Endothelial cell of umbilical vein (primary cell): Measurements from ENCODE around the gene BET1. TPM values are rescaled to one million over a fixed set of nuclear protein-coding genes. Genes with fewer than 3 reads are reported as not detected.

ENCODE experiments used
- BruUV-seq: library from RNA; stranded (reverse); fragments of 400-500 nt; replicated peaks from 2 replicates; lab custom pipeline; 2021; lab: Mats Ljungman, UMichigan
- CTCF ChIA-PET: fragments of 300-600, 350-600 bp; sonication (Branson Sonifier 250); formaldehyde crosslinking; loops from one replicate; lab custom pipeline; 2021; ENCODE audit warnings: antibody characterized with exemption, inconsistent platforms; lab: Charles Lee
- POLR2A ChIA-PET: fragments of 300-600, 350-600 bp; sonication (Branson Sonifier 250); formaldehyde crosslinking; loops from one replicate; lab custom pipeline; 2021; ENCODE audit warnings: antibody characterized with exemption, inconsistent platforms; lab: Charles Lee
- DNase-seq: peaks from one replicate; pipeline ENCODE4 v3.0.0-alpha.2; 2011; ENCODE audit warnings: low read depth, low spot score
- FAIRE-seq: peaks from 2 replicates; lab custom pipeline; 2011; peaks lifted over from hg19 to GRCh38; lab: Jason Lieb, UNC
- H2AFZ ChIP-seq: 2 replicates; pipeline ENCODE4 v1.6.0; 2012; ENCODE audit warnings: low read depth, low read length, control low read depth, inconsistent platforms
- H3K27ac ChIP-seq: 2 replicates; pipeline ENCODE4 v1.5.1; 2011; ENCODE audit warnings: low read depth, mild to moderate bottlenecking, control low read depth, low read length, moderate library complexity; ENCODE audit not compliant: insufficient read depth
- H3K27me3 ChIP-seq, 2 experiments: 2 replicates each; pipeline versions ENCODE4 v1.6.0 to v1.6.1; 2011; ENCODE audit warnings: low read length in 2 of 2, mixed read lengths in 1 of 2; ENCODE audit not compliant: control insufficient read depth in 2 of 2, insufficient read depth in 2 of 2
- H3K36me3 ChIP-seq, 2 experiments: 2 replicates in 1 of 2; 3 replicates in 1 of 2; pipeline ENCODE4 v1.5.1; 2011; ENCODE audit warnings: low read length in 2 of 2, mild to moderate bottlenecking in 1 of 2, moderate library complexity in 1 of 2; ENCODE audit not compliant: control insufficient read depth in 2 of 2, insufficient read depth in 2 of 2; ENCODE audit errors: extremely low read depth in 1 of 2
- H3K4me1 ChIP-seq: 3 replicates; pipeline ENCODE4 v1.5.1; 2011; ENCODE audit warnings: mild to moderate bottlenecking, low read length; ENCODE audit not compliant: control insufficient read depth, insufficient read depth; ENCODE audit errors: extremely low read depth
- H3K4me2 ChIP-seq: 2 replicates; pipeline ENCODE4 v1.6.1; 2011; ENCODE audit warnings: low read length, control low read depth, mixed read lengths; ENCODE audit not compliant: insufficient read depth
- H3K4me3 ChIP-seq, 3 experiments: fragments of 200-600 bp in 1 of 3; sonication (generic), shearing (Covaris generic) in 1 of 3; replicated peaks in 1 of 3; 2 replicates each; pipeline ENCODE4 v1.5.1; 2011 to 2016; ENCODE audit warnings: control low read depth in 3 of 3, low read length in 3 of 3, mild to moderate bottlenecking in 2 of 3, inconsistent platforms in 1 of 3, low read depth in 1 of 3, moderate library complexity in 1 of 3; ENCODE audit not compliant: insufficient read depth in 1 of 3
- H3K79me2 ChIP-seq: 2 replicates; pipeline ENCODE4 v1.6.0; 2012; ENCODE audit warnings: low read length, inconsistent platforms; ENCODE audit not compliant: control insufficient read depth, insufficient read depth
- H3K9ac ChIP-seq: replicated peaks from 2 replicates; pipeline ENCODE3; 2011; ENCODE audit warnings: low read length, control low read depth; ENCODE audit not compliant: insufficient read depth; ENCODE audit errors: extremely low read depth
- H3K9me1 ChIP-seq: replicated peaks from 3 replicates; pipeline ENCODE4 v1.6.0; 2011; ENCODE audit warnings: mild to moderate bottlenecking, low read length; ENCODE audit not compliant: control insufficient read depth, insufficient read depth; ENCODE audit errors: extremely low read depth
- H3K9me3 ChIP-seq: replicated peaks from 2 replicates; pipeline ENCODE4 v1.5.1; 2012; ENCODE audit warnings: low read length, inconsistent platforms; ENCODE audit not compliant: control insufficient read depth, insufficient read depth
- H4K20me1 ChIP-seq: replicated peaks from 2 replicates; pipeline ENCODE3; 2011; ENCODE audit warnings: mild to moderate bottlenecking, low read length; ENCODE audit not compliant: control insufficient read depth, insufficient read depth; ENCODE audit errors: extremely low read depth
- CTCF ChIP-seq, 2 donors: IDR thresholded peaks; 1 replicate in 1 of 2; 2 replicates in 1 of 2; pipeline ENCODE4 v1.5.1; 2011; ENCODE audit warnings: low read length in 2 of 2, mild to moderate bottlenecking in 2 of 2, moderate library complexity in 2 of 2, control low read depth in 1 of 2, inconsistent platforms in 1 of 2, low read depth in 1 of 2; ENCODE audit not compliant: insufficient read depth in 1 of 2; ENCODE audit errors: extremely low read depth in 1 of 2
- EZH2 ChIP-seq: IDR thresholded peaks from 2 replicates; pipeline ENCODE4 v1.6.1; 2012; ENCODE audit warnings: borderline replicate concordance, low read depth, mild to moderate bottlenecking, moderate library complexity, low read length, inconsistent platforms; ENCODE audit not compliant: severe bottlenecking
- FOS ChIP-seq: IDR thresholded peaks from 2 replicates; pipeline ENCODE4 v1.6.1; 2011; ENCODE audit warnings: mild to moderate bottlenecking, low read length, moderate library complexity, borderline replicate concordance; ENCODE audit not compliant: insufficient read depth
- GATA2 ChIP-seq: IDR thresholded peaks from 2 replicates; pipeline ENCODE4 v1.7.0; 2011; ENCODE audit warnings: low read depth, mild to moderate bottlenecking, moderate library complexity, mixed read lengths, low read length; ENCODE audit not compliant: insufficient read length, insufficient read depth
- JUN ChIP-seq: IDR thresholded peaks from 2 replicates; pipeline ENCODE4 v1.6.1; 2011; ENCODE audit warnings: borderline replicate concordance, low read depth; ENCODE audit not compliant: insufficient read length, insufficient read depth
- MAX ChIP-seq: IDR thresholded peaks from 2 replicates; pipeline ENCODE4 v1.6.1; 2011; ENCODE audit not compliant: insufficient read depth, insufficient read length
- MYC ChIP-seq: IDR thresholded peaks from one replicate; pipeline ENCODE4 v1.6.1; 2011; ENCODE audit warnings: mild to moderate bottlenecking, low read depth, low read length
- POLR2A ChIP-seq: IDR thresholded peaks from 2 replicates; pipeline ENCODE4 v1.6.1; 2012; ENCODE audit warnings: low read depth, mild to moderate bottlenecking, control low read depth, low read length
- POLR2AphosphoS5 ChIP-seq: IDR thresholded peaks from 2 replicates; pipeline ENCODE4 v1.6.1; 2012; ENCODE audit warnings: low read depth, mild to moderate bottlenecking, control low read depth, low read length, moderate library complexity; ENCODE audit not compliant: insufficient read depth
- dilution Hi-C: fragments of 300-500 bp; cut with MboI; formaldehyde crosslinking; loops from one replicate; pipeline ENCODE4 v1.15.0; 2019; ENCODE audit warnings: low sequenced_read_pairs; ENCODE audit not compliant: extremely low pct_ligation_motif_present
- intact Hi-C: fragments of 100-400 bp; cut with micrococcal nuclease; formaldehyde crosslinking; loops from one replicate; pipeline ENCODE4 v1.10.0; 2022
- polyA plus RNA-seq, 4 experiments: library from polyadenylated mRNA; depleted of rRNA in 3 of 4; stranded (reverse) in 3 of 4; unstranded in 1 of 4; fragments of >200 nt; gene quantifications; 2 replicates each; pipeline versions ENCODE4 v1.2.1 to v1.2.3, GENCODE V29; 2011 to 2012; ENCODE audit warnings: missing spikeins in 1 of 4
- total RNA-seq: library from RNA; stranded (reverse); gene quantifications from 2 replicates; pipeline ENCODE4 v1.2.3, GENCODE V29; 2021

Gene BET1
- total and polyA plus RNA-seq, 2 donors (not counting 3 experiments of a cell fraction or from before 2014, with no cell fraction given), result 21.9 to 28.4 TPM

GRCh38 chr7:93985101-93985500 lies 19.1 kb downstream of the BET1 start:
- no peak overlapping the region for H2AFZ ChIP-seq
- no peak for FAIRE-seq
- H3K9ac ChIP-seq, result no peak overlapping the region
- intact Hi-C loops, result no loop called here
- TF ChIP-seq FOS, result no peak
- TF ChIP-seq JUN, result no peak
- TF ChIP-seq POLR2AphosphoS5, result no peak
- TF ChIP-seq GATA2, result no peak
- no peak for TF ChIP-seq CTCF (IDR thresholded peaks at IDR 0.05; ENCODE audit: extremely low read depth in 1 of 2, insufficient read depth in 1 of 2, low read depth in 1 of 2, low read length in 2 of 2)
- H3K27ac ChIP-seq, result no peak overlapping the region
- no peaks in the 10 kb centered on the region for H3K9me3 ChIP-seq
- H3K9me1 ChIP-seq, result peaks cover 2% of the 10 kb centered on the region
- no TSS peak for BruUV-seq
- H3K4me2 ChIP-seq, result no peak overlapping the region
- H3K4me3 ChIP-seq, result no peak overlapping the region
- DNase-seq, result no peak
- no peaks in the 10 kb centered on the region for H4K20me1 ChIP-seq
- H3K79me2 ChIP-seq, result no peaks in the 10 kb centered on the region
- ChIA-PET CTCF (interaction anchor here (1.0 to 1.8 kb wide), 2 partner anchors 9 to 10 kb away, joined by 3 to 4 read pairs; no protein-coding TSS in a partner anchor), POLR2A (no interaction called here)
- H3K36me3 ChIP-seq, result no peaks in the 10 kb centered on the region
- dilution Hi-C loops, result no loop called here
- H3K27me3 ChIP-seq, result no peaks in the 10 kb centered on the region
- no peaks in the 10 kb centered on the region for H3K4me1 ChIP-seq

DNA sequence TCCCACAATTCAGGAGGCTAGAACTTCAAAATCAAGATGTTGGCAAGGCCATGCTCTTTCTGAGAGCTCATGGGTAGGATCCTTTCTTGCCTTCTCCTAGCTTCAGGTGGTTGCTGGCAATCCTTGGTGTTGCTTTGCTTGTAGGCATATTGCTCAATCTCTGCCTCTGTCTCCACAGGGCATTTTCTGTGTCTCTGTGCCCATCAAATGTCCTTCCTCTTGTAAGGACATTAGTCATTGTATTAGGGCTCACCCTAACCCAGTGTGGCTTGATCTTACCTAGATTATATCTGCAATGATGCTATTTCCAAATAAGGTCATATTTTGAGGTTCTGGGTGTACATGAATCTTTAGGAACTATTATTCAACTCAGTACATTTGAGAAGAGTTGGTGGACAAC lies 20.1 kb downstream of the BET1 start:
- CTCF ChIA-PET, result interaction anchor here (1.8 kb wide), 1 partner anchor 9 kb away, joined by 4 read pairs; no protein-coding TSS in a partner anchor
- Histone ChIP-seq H3K9me1 (peaks cover 2% of the 10 kb centered on the region), H3K36me3 (no peaks in the 10 kb centered on the region), H3K9me3 (no peaks in the 10 kb centered on the region), H3K4me3 (no peak overlapping the region), H2AFZ (no peak overlapping the region), H3K4me1 (no peaks in the 10 kb centered on the region), H3K4me2 (no peak overlapping the region), H3K9ac (no peak overlapping the region), H4K20me1 (no peaks in the 10 kb centered on the region), H3K27ac (no peak overlapping the region), H3K79me2 (no peaks in the 10 kb centered on the region), H3K27me3 (no peaks in the 10 kb centered on the region)
- dilution Hi-C loops (no loop called here), intact Hi-C loops (no loop called here)
- no TSS peak for BruUV-seq
- POLR2A ChIA-PET, result no interaction called here
- DNase-seq (no peak), FAIRE-seq (no peak)
- no peak for TF ChIP-seq POLR2AphosphoS5
- TF ChIP-seq MYC, result no peak
- TF ChIP-seq CTCF (IDR thresholded peaks at IDR 0.05; ENCODE audit: extremely low read depth in 1 of 2, insufficient read depth in 1 of 2, low read depth in 1 of 2, low read length in 2 of 2), result no peak
- no peak for TF ChIP-seq JUN
- TF ChIP-seq MAX, result no peak
- TF ChIP-seq POLR2A, result no peak
- no peak for TF ChIP-seq EZH2
- TF ChIP-seq FOS, result no peak
- TF ChIP-seq GATA2, result no peak
